Measurements from ENCODE around the gene ZNF780A. TPM values are rescaled to one million over a fixed set of nuclear protein-coding genes. Genes with fewer than 3 reads are reported as not detected.

ZNF780A gene
- total RNA-seq (10 to 100 TPM in 5 of 9 donors, 1 to 10 TPM in 4; 3.9 to 17.5 (median 11.0) TPM), polyA plus RNA-seq (10 to 100 TPM; 10.3 to 17.0 TPM)
- long read RNA-seq, donor 1, partial matches to known transcripts: 0 of 4 reads
- long read RNA-seq, donor 1, other reads (novel, unspliced or antisense): 1 of 4 reads
- long read RNA-seq, donor 2, partial matches to known transcripts: 0 of 3 reads
- long read RNA-seq, donor 2, other reads (novel, unspliced or antisense): 0 of 3 reads
- long read RNA-seq, donor 3, partial matches to known transcripts: 0 of 5 reads
- long read RNA-seq, donor 3, other reads (novel, unspliced or antisense): 0 of 5 reads

- Histone ChIP-seq H3K4me1 (peaks cover 0 to 27% (median 14%) of the 10 kb centered on the region in 12 donors), H3K4me3 (peak within 1 kb of the TSS; percentile 58 to 91 (median 82)), H3K36me3 (no peaks in the 10 kb centered on the region), H3K27me3 (peaks cover 0 to 4% (median 0%) of the 10 kb centered on the region in 9 donors), H3K27ac (peak within 1 kb of the TSS; percentile 70 to 97 (median 94)), H3K9me3 (peaks cover 0 to 11% (median 0%) of the 10 kb centered on the region in 12 donors)
- 0% methylated on average over 39 to 47 of the region's 47 CpGs for WGBS, 4 donors
- intact Hi-C loops (cut with DNase I): loop anchor here in 1 of 10 donors (2.0 kb wide), 1 partner anchor 120 kb away; the partner anchor contains the start of gene PSMC4
- peak; percentile 79 to 89 (median 84) for DNase-seq
- TF ChIP-seq CTCF (IDR thresholded peaks at IDR 0.05) (no peak), POLR2A (IDR thresholded peaks at IDR 0.05) (peak in 1 of 2 donors; percentile 46)
- peak; percentile 92 to 98 (median 98) for ATAC-seq
Measured at GRCh38 chr19:40090241-40091204, at the start of gene ZNF780A. Gene ZNF780A, minus strand, starts transcription at chr19:40090943. Its CDS starts 6,190 bp downstream, at chr19:40084753.

- 25 to 37% (median 32%) methylated on average over 7 of the region's 7 CpGs for WGBS, 4 donors
- Histone ChIP-seq H3K9me3 (peaks cover 0 to 8% (median 0%) of the 10 kb centered on the region in 12 donors), H3K4me3 (no peak overlapping the region), H3K27ac (no peak overlapping the region), H3K36me3 (no peaks in the 10 kb centered on the region), H3K4me1 (peaks cover 0 to 30% (median 10%) of the 10 kb centered on the region in 12 donors), H3K27me3 (peaks cover 0 to 14% (median 4%) of the 10 kb centered on the region in 9 donors)
- DNase-seq (no peak), ATAC-seq (peak in 1 of 4 donors; percentile 41)
- TF ChIP-seq POLR2A (IDR thresholded peaks at IDR 0.05) (no peak), CTCF (IDR thresholded peaks at IDR 0.05) (peak; percentile 49 to 81 (median 67))
- intact Hi-C loops (cut with DNase I): loop anchor here in 9 of 10 donors (1.0 to 5.0 kb wide), 4 partner anchors 83 to 165 kb away; no protein-coding TSS in a partner anchor
Measured at GRCh38 chr19:40139533-40140287, 49.0 kb upstream of the ZNF780A start.

DNA sequence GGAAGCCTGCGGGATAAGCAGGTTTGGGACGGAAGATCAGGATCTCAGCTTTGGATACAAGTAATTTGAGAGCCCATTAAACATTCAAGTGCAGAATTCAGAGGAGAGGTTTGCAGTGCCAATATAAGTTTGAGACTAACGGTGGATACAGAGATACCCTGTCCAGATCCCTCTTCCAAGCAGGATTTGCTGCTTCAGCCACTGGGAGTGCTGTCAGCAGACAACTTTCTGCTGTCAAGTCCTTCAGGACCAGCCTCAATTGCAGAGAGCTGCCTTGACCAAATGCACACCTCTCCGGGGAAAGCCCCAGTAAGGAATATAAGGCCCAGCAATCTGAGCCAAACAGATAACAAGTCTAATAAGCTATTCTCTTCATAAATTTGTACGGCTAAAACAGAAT is 46.1 kb upstream of the ZNF780A start:
- Histone ChIP-seq H3K36me3 (no peaks in the 10 kb centered on the region), H3K9me3 (peaks cover 0 to 8% (median 0%) of the 10 kb centered on the region in 12 donors), H3K4me1 (peaks cover 0 to 1% (median 0%) of the 10 kb centered on the region in 12 donors), H3K27ac (no peak overlapping the region), H3K4me3 (no peak overlapping the region), H3K27me3 (peaks cover 0 to 32% (median 4%) of the 10 kb centered on the region in 9 donors)
- intact Hi-C loops (cut with DNase I): loop anchor here in 2 of 10 donors (5.0 kb wide), 1 partner anchor 85 kb away; no protein-coding TSS in a partner anchor
- DNase-seq (no peak), ATAC-seq (no peak)
- 72 to 85% (median 78%) methylated on average over 5 of the region's 5 CpGs for WGBS, 4 donors
- TF ChIP-seq CTCF (IDR thresholded peaks at IDR 0.05) (no peak), POLR2A (IDR thresholded peaks at IDR 0.05) (no peak)
